Neutrophil (primary cell): Measurements from ENCODE around the gene COL6A2.

ENCODE experiments used
- H3K27ac ChIP-seq: fragments of 200-600 bp; sonication (generic); 2 replicates; pipeline ENCODE4 v1.5.1; 2016; ENCODE audit warnings: mild to moderate bottlenecking, moderate library complexity
- H3K27me3 ChIP-seq: fragments of 200-600 bp; sonication (generic); 2 replicates; pipeline ENCODE4 v1.6.0; 2016; ENCODE audit warnings: mild to moderate bottlenecking
- H3K36me3 ChIP-seq: fragments of 200-600 bp; sonication (generic); 2 replicates; pipeline ENCODE4 v1.5.1; 2017
- H3K4me1 ChIP-seq, 2 experiments: fragments of 200-600 bp in 1 of 2; sonication (generic) in 1 of 2; 1 replicate in 1 of 2; 2 replicates in 1 of 2; pipeline versions ENCODE4 v1.5.1 to v1.6.1; 2013 to 2016; ENCODE audit warnings: low read depth in 1 of 2, low read length in 1 of 2, mild to moderate bottlenecking in 1 of 2, moderate library complexity in 1 of 2; ENCODE audit not compliant: control insufficient read depth in 1 of 2, insufficient read depth in 1 of 2
- H3K4me3 ChIP-seq, 2 experiments: fragments of 200-600 bp in 1 of 2; sonication (generic) in 1 of 2; 1 replicate in 1 of 2; 2 replicates in 1 of 2; pipeline ENCODE4 v1.5.1; 2013 to 2016; ENCODE audit warnings: low read depth in 1 of 2, low read length in 1 of 2, mild to moderate bottlenecking in 1 of 2, moderate library complexity in 1 of 2
- H3K9me3 ChIP-seq: fragments of 200-600 bp; sonication (generic); 2 replicates; pipeline ENCODE4 v1.5.1; 2016
- CTCF ChIP-seq: fragments of 200-600 bp; sonication (generic); IDR thresholded peaks from 2 replicates; pipeline ENCODE4 v1.5.1; 2016; ENCODE audit warnings: antibody characterized with exemption

COL6A2 gene

GRCh38 chr21:46122758-46123683 lies 25.1 kb downstream of the COL6A2 start:
- H3K36me3 ChIP-seq, result no peaks in the 10 kb centered on the region
- TF ChIP-seq CTCF, result no peak
- no peaks in the 10 kb centered on the region for H3K4me1 ChIP-seq
- H3K9me3 ChIP-seq, result no peaks in the 10 kb centered on the region
- no peak overlapping the region for H3K27ac ChIP-seq
- no peaks in the 10 kb centered on the region for H3K27me3 ChIP-seq
- no peak overlapping the region for H3K4me3 ChIP-seq

GRCh38 chr21:46124083-46124925 lies 26.4 kb downstream of the COL6A2 start:
- Histone ChIP-seq H3K27ac (no peak overlapping the region), H3K27me3 (no peaks in the 10 kb centered on the region), H3K36me3 (no peaks in the 10 kb centered on the region), H3K4me1 (no peaks in the 10 kb centered on the region), H3K4me3 (no peak overlapping the region), H3K9me3 (no peaks in the 10 kb centered on the region)
- TF ChIP-seq CTCF, result no peak

GRCh38 chr21:46124926-46125845 lies 27.3 kb downstream of the COL6A2 start:
- TF ChIP-seq CTCF, result no peak
- Histone ChIP-seq H3K4me1 (no peaks in the 10 kb centered on the region), H3K36me3 (no peaks in the 10 kb centered on the region), H3K9me3 (no peaks in the 10 kb centered on the region), H3K27ac (no peak overlapping the region), H3K27me3 (no peaks in the 10 kb centered on the region), H3K4me3 (no peak overlapping the region)

GRCh38 chr21:46125846-46126301 lies 28.0 kb downstream of the COL6A2 start:
- Histone ChIP-seq H3K9me3 (no peaks in the 10 kb centered on the region), H3K4me3 (no peak overlapping the region), H3K4me1 (no peaks in the 10 kb centered on the region), H3K27ac (no peak overlapping the region), H3K36me3 (no peaks in the 10 kb centered on the region), H3K27me3 (no peaks in the 10 kb centered on the region)
- TF ChIP-seq CTCF, result no peak
